Stomach (tissue), 4 donors: ENCODE measurements around the gene LRMDA.

Experiments
- CTCF ChIP-seq, 7 experiments: fragments of 450-650 bp in 4 of 7; fragments of 200-600 bp in 3 of 7; sonication (generic) in 3 of 7; IDR thresholded peaks; one replicate each; pipeline ENCODE4 v1.5.1; 2016 to 2019; ENCODE audit warnings: antibody characterized with exemption in 7 of 7, control low read depth in 2 of 7, mild to moderate bottlenecking in 1 of 7
- POLR2A ChIP-seq, 4 donors: fragments of 450-650 bp; IDR thresholded peaks; one replicate each; pipeline ENCODE4 v1.6.1; 2016; ENCODE audit warnings: antibody characterized with exemption in 4 of 4, control low read depth in 2 of 4, mild to moderate bottlenecking in 1 of 4, moderate library complexity in 1 of 4

GRCh38 chr10:76309070-76309469, 877.6 kb downstream of the LRMDA start:
- no peak for TF ChIP-seq CTCF (IDR thresholded peaks at IDR 0.05)
- no peak for TF ChIP-seq POLR2A (IDR thresholded peaks at IDR 0.05)
